Measurements from ENCODE around the gene RAET1L. TPM values are rescaled to one million over a fixed set of nuclear protein-coding genes. Genes with fewer than 3 reads are reported as not detected.

The RAET1L gene
- total and polyA plus RNA-seq, 9 of the 15 experiments (the other 6 are each of a cell fraction or from before 2014, with no cell fraction given): not detected

DNA sequence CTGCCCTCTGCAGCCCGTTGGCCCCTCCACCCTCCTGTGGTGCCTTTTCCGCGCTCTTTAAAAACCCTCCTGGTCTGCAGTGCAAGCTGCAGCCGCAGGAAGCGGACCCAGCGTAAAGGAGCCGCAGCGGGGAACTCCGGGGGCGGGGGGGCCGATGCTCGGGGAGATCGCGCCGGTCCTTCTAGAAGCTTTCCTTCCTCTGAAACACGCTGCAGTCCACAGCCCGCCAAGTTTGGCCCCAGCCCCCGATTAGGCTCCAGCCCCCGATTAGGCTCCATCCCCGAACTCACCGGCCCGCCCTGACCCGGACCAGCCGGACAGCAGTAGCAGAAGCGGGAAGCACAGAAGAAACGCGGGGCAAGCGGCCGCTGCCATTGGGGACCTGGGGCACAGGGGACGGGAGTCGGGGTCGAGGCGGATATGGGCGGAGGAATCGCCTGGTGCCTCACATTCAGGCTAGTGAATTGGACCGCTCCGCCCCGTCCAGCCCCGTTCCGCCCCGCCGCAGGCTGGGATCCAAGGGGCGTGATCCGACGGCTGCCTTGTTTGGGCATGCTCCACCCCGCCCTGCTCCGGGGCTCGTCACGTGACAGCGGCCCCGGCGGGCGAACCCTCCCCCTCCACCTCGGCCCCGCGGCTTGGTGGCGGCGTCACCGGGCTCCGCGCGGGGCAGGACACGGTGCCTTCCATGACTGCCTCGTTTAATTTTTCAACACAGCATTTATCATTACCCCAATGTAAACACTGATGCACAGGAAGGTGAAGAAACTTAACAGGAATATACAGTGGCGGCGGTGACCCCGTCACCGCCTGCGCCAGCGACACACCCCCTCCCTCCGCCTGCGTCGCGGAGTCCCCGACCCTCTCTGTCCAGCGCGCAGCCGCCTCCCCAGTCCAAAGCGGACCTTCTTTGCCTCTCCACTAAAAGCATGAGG lies 20.3 kb downstream of the RAET1L start (continued):
- peak; percentile 99 for TF ChIP-seq TOE1 (IDR thresholded peaks at IDR 0.05; ENCODE audit: borderline replicate concordance)
- TF ChIP-seq TOE1 (CRISPR knock-in tag; IDR thresholded peaks at IDR 0.05; ENCODE audit: borderline replicate concordance, low read depth): no peak
- no peak for TF ChIP-seq ZNF280A (IDR thresholded peaks at IDR 0.05; ENCODE audit: low read depth, partially characterized antibody)
- no peak for TF ChIP-seq CBX1 (IDR thresholded peaks at IDR 0.05; ENCODE audit: low read depth)
- TF ChIP-seq ZFP30 (CRISPR knock-in tag; IDR thresholded peaks at IDR 0.05; ENCODE audit: borderline replicate concordance): no peak
- TF ChIP-seq DMBX1 (CRISPR knock-in tag; IDR thresholded peaks at IDR 0.05; ENCODE audit: borderline replicate concordance): no peak
- peak; percentile 95 for TF ChIP-seq HNRNPLL (IDR thresholded peaks at IDR 0.05; ENCODE audit: low read depth, low read length, poor library complexity, severe bottlenecking)
- peak; percentile 91 for TF ChIP-seq HMGN3 (IDR thresholded peaks at IDR 0.05; ENCODE audit: borderline replicate concordance, extremely low read depth, insufficient read length, low read depth, low read length)
- TF ChIP-seq NFYB (IDR thresholded peaks at IDR 0.05; ENCODE audit: extremely low read depth, insufficient read length): no peak
- no peak for TF ChIP-seq ZNF165 (CRISPR knock-in tag; IDR thresholded peaks at IDR 0.05; ENCODE audit: borderline replicate concordance)
- no peak for TF ChIP-seq NR2C2 (CRISPR knock-in tag; IDR thresholded peaks at IDR 0.05)
- TF ChIP-seq NR2C2 (tag; IDR thresholded peaks at IDR 0.05): peak; percentile 79
- TF ChIP-seq ZBED1 (IDR thresholded peaks at IDR 0.05): no peak
- no peak for TF ChIP-seq FUS (optimal IDR thresholded peaks at IDR 0.05; ENCODE audit: low read depth, low read length)
- no peak for TF ChIP-seq DPF2 (IDR thresholded peaks at IDR 0.05)
- no peak for TF ChIP-seq TSHZ1 (CRISPR knock-in tag; IDR thresholded peaks at IDR 0.05)
- TF ChIP-seq NONO (IDR thresholded peaks at IDR 0.05; ENCODE audit: low read depth in 2 of 2, low read length in 1 of 2): no peak
- TF ChIP-seq ZEB2 (IDR thresholded peaks at IDR 0.05): no peak
- TF ChIP-seq, protein P1, sequence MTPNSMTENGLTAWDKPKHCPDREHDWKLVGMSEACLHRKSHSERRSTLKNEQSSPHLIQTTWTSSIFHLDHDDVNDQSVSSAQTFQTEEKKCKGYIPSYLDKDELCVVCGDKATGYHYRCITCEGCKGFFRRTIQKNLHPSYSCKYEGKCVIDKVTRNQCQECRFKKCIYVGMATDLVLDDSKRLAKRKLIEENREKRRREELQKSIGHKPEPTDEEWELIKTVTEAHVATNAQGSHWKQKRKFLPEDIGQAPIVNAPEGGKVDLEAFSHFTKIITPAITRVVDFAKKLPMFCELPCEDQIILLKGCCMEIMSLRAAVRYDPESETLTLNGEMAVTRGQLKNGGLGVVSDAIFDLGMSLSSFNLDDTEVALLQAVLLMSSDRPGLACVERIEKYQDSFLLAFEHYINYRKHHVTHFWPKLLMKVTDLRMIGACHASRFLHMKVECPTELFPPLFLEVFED (CRISPR knock-in tag; conservative IDR thresholded peaks at IDR 0.05): no peak
- no peak for TF ChIP-seq NUFIP1 (IDR thresholded peaks at IDR 0.05; ENCODE audit: partially characterized antibody)

All from K562 (cell line).